Smooth muscle cell (in vitro differentiated cells): ENCODE data around the gene TEX48. TPM values are rescaled to one million over a fixed set of nuclear protein-coding genes. Genes with fewer than 3 reads are reported as not detected.

Source experiments
- DNase-seq: peaks from one replicate; lab custom pipeline; 2025; ENCODE audit not compliant: unreplicated experiment; lab: John Stamatoyannopoulos, UW
- H2AFZ ChIP-seq: fragments of 200-600 bp; sonication (generic); 2 replicates; pipeline ENCODE4 v1.6.0; 2016; ENCODE audit warnings: antibody characterized with exemption, low read depth, mild to moderate bottlenecking
- H3F3A ChIP-seq: fragments of 200-600 bp; sonication (generic); 2 replicates; pipeline ENCODE4 v1.6.0; 2017; ENCODE audit warnings: antibody characterized with exemption, low read depth
- H3K27ac ChIP-seq: fragments of 200-600 bp; sonication (generic); 2 replicates; pipeline ENCODE4 v1.5.1; 2016; ENCODE audit warnings: low read depth, mild to moderate bottlenecking
- H3K27me3 ChIP-seq: fragments of 200-600 bp; sonication (generic); 2 replicates; pipeline ENCODE4 v1.6.1; 2016; ENCODE audit warnings: low read depth, mild to moderate bottlenecking
- H3K36me3 ChIP-seq: fragments of 200-600 bp; sonication (generic); 2 replicates; pipeline ENCODE4 v1.5.1; 2016; ENCODE audit warnings: low read depth
- H3K4me1 ChIP-seq: fragments of 200-600 bp; sonication (generic); 2 replicates; pipeline ENCODE4 v1.5.1; 2016; ENCODE audit warnings: low read depth
- H3K4me2 ChIP-seq: fragments of 200-600 bp; sonication (generic); 2 replicates; pipeline ENCODE4 v1.6.0; 2016; ENCODE audit warnings: mild to moderate bottlenecking
- H3K4me3 ChIP-seq: fragments of 200-600 bp; sonication (generic); 2 replicates; pipeline ENCODE4 v1.5.1; 2016; ENCODE audit warnings: mild to moderate bottlenecking
- H3K79me2 ChIP-seq: fragments of 200-600 bp; sonication (generic); 2 replicates; pipeline ENCODE4 v1.6.0; 2016; ENCODE audit warnings: low read depth, mild to moderate bottlenecking
- H3K9ac ChIP-seq: fragments of 200-600 bp; sonication (generic); 2 replicates; pipeline ENCODE4 v1.6.0; 2016; ENCODE audit warnings: low read depth
- H3K9me3 ChIP-seq: fragments of 200-600 bp; sonication (generic); replicated peaks from 2 replicates; pipeline ENCODE4 v1.5.1; 2016; ENCODE audit warnings: low read depth
- H4K20me1 ChIP-seq: fragments of 200-600 bp; sonication (generic); 2 replicates; pipeline ENCODE4 v1.6.0; 2016; ENCODE audit warnings: low read depth
- CTCF ChIP-seq: fragments of 200-600 bp; sonication (generic); IDR thresholded peaks from 2 replicates; pipeline ENCODE4 v1.5.1; 2017; ENCODE audit warnings: borderline replicate concordance, mild to moderate bottlenecking, antibody characterized with exemption; ENCODE audit not compliant: insufficient read depth, poor library complexity, severe bottlenecking
- WGBS: methylation state at CpG from one replicate; pipeline ENCODE4 v1.1.7; 2016; ENCODE audit warnings: low lambda C conversion rate; 5-methylcytosine and 5-hydroxymethylcytosine counted together
- polyA plus RNA-seq: library from polyadenylated mRNA; unstranded; fragments of >200 nt; fragmentation: Nextera tagmentation; extraction: Ambion mirVana; gene quantifications from 2 replicates; pipeline ENCODE4 v1.2.1, GENCODE V29; 2016
- total RNA-seq: library from RNA; depleted of rRNA; stranded (reverse); fragments of >200 nt; gene quantifications from 2 replicates; pipeline ENCODE4 v1.2.3, GENCODE V29; 2014

The TEX48 gene
- total and polyA plus RNA-seq, 2 experiments from 2014 or later, result not detected

- H3K4me2 ChIP-seq, result no peak overlapping the region
- TF ChIP-seq CTCF, result no peak
- H4K20me1 ChIP-seq, result no peaks in the 10 kb centered on the region
- H3K79me2 ChIP-seq, result no peaks in the 10 kb centered on the region
- H3K36me3 ChIP-seq, result no peaks in the 10 kb centered on the region
- no peak overlapping the region for H3K9ac ChIP-seq
- no peaks in the 10 kb centered on the region for H3F3A ChIP-seq
- no peaks in the 10 kb centered on the region for H3K4me1 ChIP-seq
- 89% methylated on average over 3 of the region's 3 CpGs for WGBS
- no peak overlapping the region for H3K27ac ChIP-seq
- no peak overlapping the region for H3K4me3 ChIP-seq
- no peaks in the 10 kb centered on the region for H3K27me3 ChIP-seq
- H2AFZ ChIP-seq, result no peak overlapping the region
- DNase-seq, result no peak
- H3K9me3 ChIP-seq, result no peaks in the 10 kb centered on the region
These were observed 7.1 kb upstream of the TEX48 start for GRCh38 chr9:114688909-114689610.

- no peak for DNase-seq
- Histone ChIP-seq H3K27me3 (no peaks in the 10 kb centered on the region), H3K27ac (no peak overlapping the region), H2AFZ (no peak overlapping the region), H3K9ac (no peak overlapping the region), H3K79me2 (no peaks in the 10 kb centered on the region), H4K20me1 (no peaks in the 10 kb centered on the region), H3K36me3 (no peaks in the 10 kb centered on the region), H3K4me2 (no peak overlapping the region), H3K4me3 (no peak overlapping the region), H3K9me3 (no peaks in the 10 kb centered on the region), H3K4me1 (no peaks in the 10 kb centered on the region), H3F3A (no peaks in the 10 kb centered on the region)
- WGBS, result 97% methylated on average over 4 of the region's 4 CpGs
- no peak for TF ChIP-seq CTCF
These were observed 6.4 kb upstream of the TEX48 start for GRCh38 chr9:114688379-114688778.

- Histone ChIP-seq H4K20me1 (no peaks in the 10 kb centered on the region), H3K27ac (no peak overlapping the region), H3K9me3 (no peaks in the 10 kb centered on the region), H3K79me2 (no peaks in the 10 kb centered on the region), H3F3A (no peaks in the 10 kb centered on the region), H2AFZ (no peak overlapping the region), H3K27me3 (no peaks in the 10 kb centered on the region), H3K4me3 (no peak overlapping the region), H3K9ac (no peak overlapping the region), H3K36me3 (no peaks in the 10 kb centered on the region), H3K4me2 (no peak overlapping the region), H3K4me1 (no peaks in the 10 kb centered on the region)
- no peak for TF ChIP-seq CTCF
- DNase-seq, result no peak
These were observed 5.0 kb upstream of the TEX48 start for GRCh38 chr9:114687034-114687433.

GRCh38 chr9:114685951-114686350 lies 4.0 kb upstream of the TEX48 start:
- 91% methylated on average over 5 of the region's 5 CpGs for WGBS
- Histone ChIP-seq H3K4me1 (no peaks in the 10 kb centered on the region), H2AFZ (no peak overlapping the region), H3K36me3 (no peaks in the 10 kb centered on the region), H3K9me3 (no peaks in the 10 kb centered on the region), H3F3A (no peaks in the 10 kb centered on the region), H3K27ac (no peak overlapping the region), H3K79me2 (no peaks in the 10 kb centered on the region), H3K27me3 (no peaks in the 10 kb centered on the region), H4K20me1 (no peaks in the 10 kb centered on the region), H3K4me3 (no peak overlapping the region), H3K9ac (no peak overlapping the region), H3K4me2 (no peak overlapping the region)
- no peak for DNase-seq
- no peak for TF ChIP-seq CTCF
